ENCODE data around the gene EHF.

The EHF gene

DNA sequence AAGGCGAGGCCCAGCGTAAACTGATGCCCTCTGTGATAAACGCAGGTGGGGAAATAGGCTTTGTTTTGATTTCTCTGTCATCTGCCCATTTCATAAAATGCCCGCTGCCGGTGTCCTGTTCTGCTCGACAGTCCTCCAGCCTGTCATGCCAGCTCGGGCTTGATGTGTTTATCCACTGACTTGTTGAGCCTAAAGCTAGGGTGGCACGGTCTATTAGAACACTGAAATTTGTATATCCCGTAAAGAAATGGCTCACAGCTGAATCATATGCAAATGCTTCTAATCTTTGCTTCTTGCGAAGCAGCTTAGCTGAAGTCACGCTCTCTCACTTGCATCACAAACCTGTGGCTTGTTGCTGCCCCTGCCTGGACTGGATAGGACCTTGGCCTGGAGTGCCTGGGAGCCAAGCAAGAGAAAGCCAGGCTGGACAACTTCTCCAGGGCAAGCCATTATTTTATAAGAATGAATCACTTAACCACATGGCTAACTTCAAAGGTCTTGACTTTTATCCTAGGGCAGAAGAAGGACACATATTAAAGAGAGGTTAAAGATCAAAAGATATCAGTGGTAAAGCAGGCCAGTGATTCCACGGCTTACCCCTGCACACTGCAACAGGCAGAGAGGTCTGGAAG lies 33.1 kb downstream of the EHF start:
- Histone ChIP-seq H3K4me1 (ENCODE audit: control extremely low read depth in 1 of 4, control insufficient read depth in 4 of 4, insufficient read depth in 4 of 4, low read length in 3 of 4) (peaks cover 3 to 39% (median 15%) of the 10 kb centered on the region in 4 experiments), H3K36me3 (ENCODE audit: control insufficient read depth in 4 of 4, insufficient read depth in 4 of 4, low read length in 3 of 4) (no peaks in the 10 kb centered on the region), H3K27me3 (replicated peaks in 2 of 5; ENCODE audit: control insufficient read depth in 4 of 5, insufficient read depth in 5 of 5, low read length in 4 of 5) (no peaks in the 10 kb centered on the region), H3K27ac (ENCODE audit: insufficient read depth in 1 of 2, low read depth in 1 of 2, low read length in 2 of 2, poor library complexity in 1 of 2, severe bottlenecking in 2 of 2) (no peak overlapping the region), H3K9me3 (ENCODE audit: control extremely low read depth in 1 of 5, control insufficient read depth in 4 of 5, insufficient read depth in 2 of 5, low read depth in 1 of 5, low read length in 4 of 5) (no peaks in the 10 kb centered on the region), H3K4me3 (ENCODE audit: control insufficient read depth in 1 of 7, extremely low read depth in 1 of 7, insufficient read depth in 4 of 7, low read depth in 2 of 7, low read length in 6 of 7) (no peak overlapping the region)
- WGBS (ENCODE audit: insufficient coverage), result 90% methylated on average over 12 of the region's 12 CpGs
- POLR2A ChIA-PET, result no interaction called here
- DNase-seq, result peak in 1 of 3 donors; percentile 7
- CTCF ChIA-PET, result interaction anchor here (1.1 kb wide), 1 partner anchor 201 kb away, joined by 3 read pairs; no protein-coding TSS in a partner anchor

DNA sequence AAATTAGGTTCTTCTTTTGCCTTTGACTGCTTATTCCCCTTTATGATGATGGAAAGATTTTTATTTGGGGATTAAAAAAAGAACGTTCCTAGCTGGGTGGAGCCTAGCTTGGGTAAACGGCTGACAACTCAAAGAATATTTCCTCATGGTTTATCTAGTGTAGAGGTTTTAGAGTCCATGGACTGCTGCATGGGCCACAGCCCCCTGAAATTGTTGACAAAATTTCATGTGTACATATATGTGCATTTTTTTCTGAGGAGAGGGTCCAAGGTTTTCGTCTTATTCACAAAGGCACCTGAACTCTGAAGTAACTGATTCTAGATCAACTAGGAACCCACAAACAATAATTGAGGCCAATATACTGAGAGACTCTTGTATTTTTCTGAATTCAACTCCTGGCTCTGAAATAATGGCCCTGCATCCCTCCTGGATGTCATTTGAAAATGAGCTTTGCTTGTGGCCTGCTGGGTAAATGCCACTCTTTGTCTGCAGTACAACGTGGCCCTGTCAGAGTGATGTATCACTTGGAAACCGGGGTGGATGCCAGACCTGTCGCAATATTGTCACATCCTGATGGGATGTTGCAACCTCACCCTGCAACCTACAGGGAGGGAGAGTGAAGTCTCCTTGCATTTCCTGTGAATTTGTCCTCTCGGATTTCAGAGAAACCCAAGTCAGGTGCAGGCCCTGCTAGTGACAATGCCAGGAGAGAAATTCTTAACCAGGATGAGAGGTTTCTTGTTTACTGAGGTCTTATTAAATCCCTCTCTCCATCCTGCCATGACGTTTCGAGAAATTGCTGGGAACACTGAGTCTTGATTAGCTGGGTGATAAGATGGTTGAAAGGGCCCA lies 33.8 kb downstream of the EHF start:
- peak; percentile 26 to 61 (median 56) for DNase-seq
- Histone ChIP-seq H3K36me3 (ENCODE audit: control insufficient read depth in 4 of 4, insufficient read depth in 4 of 4, low read length in 3 of 4) (no peaks in the 10 kb centered on the region), H3K9me3 (ENCODE audit: control extremely low read depth in 1 of 5, control insufficient read depth in 4 of 5, insufficient read depth in 2 of 5, low read depth in 1 of 5, low read length in 4 of 5) (no peaks in the 10 kb centered on the region), H3K4me3 (ENCODE audit: control insufficient read depth in 1 of 7, extremely low read depth in 1 of 7, insufficient read depth in 4 of 7, low read depth in 2 of 7, low read length in 6 of 7) (no peak overlapping the region), H3K4me1 (ENCODE audit: control extremely low read depth in 1 of 4, control insufficient read depth in 4 of 4, insufficient read depth in 4 of 4, low read length in 3 of 4) (peaks cover 3 to 37% (median 15%) of the 10 kb centered on the region in 4 experiments), H3K27me3 (replicated peaks in 2 of 5; ENCODE audit: control insufficient read depth in 4 of 5, insufficient read depth in 5 of 5, low read length in 4 of 5) (no peaks in the 10 kb centered on the region), H3K27ac (ENCODE audit: insufficient read depth in 1 of 2, low read depth in 1 of 2, low read length in 2 of 2, poor library complexity in 1 of 2, severe bottlenecking in 2 of 2) (no peak overlapping the region)
- CTCF ChIA-PET, result interaction anchor here (1.1 kb wide), 1 partner anchor 10 kb away, joined by 3 read pairs; no protein-coding TSS in a partner anchor
- WGBS (ENCODE audit: insufficient coverage), result 56% methylated on average over 4 of the region's 9 CpGs
- POLR2A ChIA-PET, result no interaction called here

DNA sequence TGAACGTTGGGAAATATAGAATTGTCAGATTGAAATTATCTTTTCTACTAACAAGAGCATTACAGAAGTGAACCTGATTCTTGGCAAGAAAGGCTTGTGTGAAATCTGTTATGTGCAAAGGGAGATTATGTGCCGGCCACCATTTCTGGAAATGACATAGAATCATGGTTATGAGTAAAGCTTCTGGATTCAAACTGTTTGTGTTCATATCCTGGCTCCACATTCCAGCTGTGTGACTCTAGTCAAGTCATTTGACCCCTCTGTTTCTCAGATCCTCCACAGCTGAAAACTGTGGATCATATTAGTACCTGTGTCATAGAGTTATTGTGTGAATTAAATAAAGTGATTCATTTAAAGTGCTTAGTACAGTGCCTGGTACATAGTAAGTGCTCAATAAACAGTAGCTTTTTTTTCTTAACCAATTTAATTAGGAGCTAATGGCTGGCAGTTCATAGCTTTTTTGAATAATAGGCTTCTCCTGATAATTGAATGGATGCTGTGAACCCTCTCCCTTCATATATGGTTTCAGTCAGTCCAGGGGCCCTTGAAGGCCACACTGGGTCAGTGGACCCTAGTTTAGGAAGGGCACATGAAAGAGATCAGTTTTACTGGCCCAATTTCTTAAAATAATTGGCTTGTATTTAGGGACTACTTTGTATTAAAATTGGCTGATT lies 34.6 kb downstream of the EHF start:
- H3K4me3 ChIP-seq (ENCODE audit: control insufficient read depth in 1 of 7, extremely low read depth in 1 of 7, insufficient read depth in 4 of 7, low read depth in 2 of 7, low read length in 6 of 7), result no peak overlapping the region
- H3K36me3 ChIP-seq (ENCODE audit: control insufficient read depth in 4 of 4, insufficient read depth in 4 of 4, low read length in 3 of 4), result no peaks in the 10 kb centered on the region
- 60% methylated on average over 2 of the region's 2 CpGs for WGBS (ENCODE audit: insufficient coverage)
- H3K9me3 ChIP-seq (ENCODE audit: control extremely low read depth in 1 of 5, control insufficient read depth in 4 of 5, insufficient read depth in 2 of 5, low read depth in 1 of 5, low read length in 4 of 5), result no peaks in the 10 kb centered on the region
- peaks cover 3 to 30% (median 13%) of the 10 kb centered on the region in 4 experiments for H3K4me1 ChIP-seq (ENCODE audit: control extremely low read depth in 1 of 4, control insufficient read depth in 4 of 4, insufficient read depth in 4 of 4, low read length in 3 of 4)
- ChIA-PET POLR2A (no interaction called here), CTCF (interaction anchor here (1.1 kb wide), 1 partner anchor 11 kb away, joined by 3 read pairs; no protein-coding TSS in a partner anchor)
- no peak overlapping the region for H3K27ac ChIP-seq (ENCODE audit: insufficient read depth in 1 of 2, low read depth in 1 of 2, low read length in 2 of 2, poor library complexity in 1 of 2, severe bottlenecking in 2 of 2)
- DNase-seq, result peak in 1 of 3 donors; percentile 17
- H3K27me3 ChIP-seq (replicated peaks in 2 of 5; ENCODE audit: control insufficient read depth in 4 of 5, insufficient read depth in 5 of 5, low read length in 4 of 5), result no peaks in the 10 kb centered on the region

DNA sequence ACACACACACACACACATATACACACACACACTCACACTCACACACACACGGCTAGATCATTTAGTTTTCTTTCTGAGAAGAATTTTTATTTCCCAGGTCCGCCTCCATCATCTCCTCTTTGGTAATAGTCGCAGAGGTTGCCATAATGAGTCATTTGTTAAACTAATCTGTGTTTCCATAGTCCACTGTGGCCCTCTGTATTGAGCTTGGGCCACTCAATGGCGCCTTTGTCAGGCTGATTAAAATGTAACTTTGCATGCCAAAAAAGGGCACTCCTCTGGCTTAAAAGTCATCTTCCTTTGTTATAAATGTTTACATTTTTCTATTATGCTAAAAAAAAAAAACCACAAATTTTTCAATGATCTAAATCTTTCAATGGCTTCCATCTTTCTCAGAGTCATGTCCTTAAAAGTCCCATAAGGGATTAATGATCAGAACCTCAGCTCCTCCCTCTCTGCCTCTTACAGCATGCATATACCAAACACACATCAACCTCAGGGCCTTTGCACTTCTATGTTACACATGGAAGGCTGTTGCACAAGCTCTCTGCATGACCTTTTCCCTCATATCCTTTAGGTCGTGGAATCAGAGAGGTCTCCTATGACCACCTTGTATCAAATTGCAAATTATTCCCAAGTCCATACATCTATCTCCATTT lies 35.3 kb downstream of the EHF start:
- ChIA-PET CTCF (no interaction called here), POLR2A (no interaction called here)
- WGBS (ENCODE audit: insufficient coverage), result 97% methylated on average over 4 of the region's 5 CpGs
- peaks cover 3 to 23% (median 13%) of the 10 kb centered on the region in 4 experiments for H3K4me1 ChIP-seq (ENCODE audit: control extremely low read depth in 1 of 4, control insufficient read depth in 4 of 4, insufficient read depth in 4 of 4, low read length in 3 of 4)
- DNase-seq, result no peak
- no peaks in the 10 kb centered on the region for H3K27me3 ChIP-seq (replicated peaks in 2 of 5; ENCODE audit: control insufficient read depth in 4 of 5, insufficient read depth in 5 of 5, low read length in 4 of 5)
- no peaks in the 10 kb centered on the region for H3K9me3 ChIP-seq (ENCODE audit: control extremely low read depth in 1 of 5, control insufficient read depth in 4 of 5, insufficient read depth in 2 of 5, low read depth in 1 of 5, low read length in 4 of 5)
- no peaks in the 10 kb centered on the region for H3K36me3 ChIP-seq (ENCODE audit: control insufficient read depth in 4 of 4, insufficient read depth in 4 of 4, low read length in 3 of 4)
- H3K4me3 ChIP-seq (ENCODE audit: control insufficient read depth in 1 of 7, extremely low read depth in 1 of 7, insufficient read depth in 4 of 7, low read depth in 2 of 7, low read length in 6 of 7), result no peak overlapping the region
- H3K27ac ChIP-seq (ENCODE audit: insufficient read depth in 1 of 2, low read depth in 1 of 2, low read length in 2 of 2, poor library complexity in 1 of 2, severe bottlenecking in 2 of 2), result no peak overlapping the region

DNA sequence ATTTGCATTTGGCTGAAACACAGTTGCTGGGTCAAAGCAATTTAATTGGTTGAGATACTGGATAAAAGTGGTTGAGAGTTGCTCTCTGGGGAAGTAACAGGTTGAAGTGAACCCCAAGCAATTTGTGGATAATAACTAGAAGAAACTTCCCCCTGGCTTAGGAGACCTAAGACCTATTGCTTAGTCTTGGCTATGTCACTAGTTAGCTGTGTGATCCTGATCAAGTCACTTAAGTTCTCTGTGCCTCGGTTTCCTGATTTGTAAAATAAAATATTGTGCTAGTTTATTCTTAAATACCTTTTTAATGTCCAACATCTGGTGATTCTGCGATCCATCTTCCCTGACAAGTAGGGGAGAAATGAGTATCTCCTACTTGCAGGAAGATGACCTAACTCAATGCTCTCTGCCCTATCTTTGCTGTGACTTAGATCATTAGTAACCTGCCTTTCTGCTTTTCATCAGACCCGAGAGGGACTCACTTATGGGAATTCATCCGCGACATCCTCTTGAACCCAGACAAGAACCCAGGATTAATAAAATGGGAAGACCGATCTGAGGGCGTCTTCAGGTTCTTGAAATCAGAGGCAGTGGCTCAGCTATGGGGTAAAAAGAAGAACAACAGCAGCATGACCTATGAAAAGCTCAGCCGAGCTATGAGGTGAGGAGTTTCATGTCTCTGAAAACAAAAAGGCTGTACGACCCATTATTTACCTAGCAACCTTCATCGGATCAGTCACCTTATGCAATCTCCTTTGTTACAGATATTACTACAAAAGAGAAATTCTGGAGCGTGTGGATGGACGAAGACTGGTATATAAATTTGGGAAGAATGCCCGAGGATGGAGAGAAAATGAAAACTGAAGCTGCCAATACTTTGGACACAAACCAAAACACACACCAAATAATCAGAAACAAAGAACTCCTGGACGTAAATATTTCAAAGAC lies 37.5 kb downstream of the EHF start:
- Histone ChIP-seq H3K4me1 (ENCODE audit: control extremely low read depth in 1 of 4, control insufficient read depth in 4 of 4, insufficient read depth in 4 of 4, low read length in 3 of 4) (peaks cover 0 to 5% (median 4%) of the 10 kb centered on the region in 4 experiments), H3K36me3 (ENCODE audit: control insufficient read depth in 4 of 4, insufficient read depth in 4 of 4, low read length in 3 of 4) (no peaks in the 10 kb centered on the region), H3K4me3 (ENCODE audit: control insufficient read depth in 1 of 7, extremely low read depth in 1 of 7, insufficient read depth in 4 of 7, low read depth in 2 of 7, low read length in 6 of 7) (no peak overlapping the region), H3K27me3 (replicated peaks in 2 of 5; ENCODE audit: control insufficient read depth in 4 of 5, insufficient read depth in 5 of 5, low read length in 4 of 5) (no peaks in the 10 kb centered on the region), H3K27ac (ENCODE audit: insufficient read depth in 1 of 2, low read depth in 1 of 2, low read length in 2 of 2, poor library complexity in 1 of 2, severe bottlenecking in 2 of 2) (no peak overlapping the region), H3K9me3 (ENCODE audit: control extremely low read depth in 1 of 5, control insufficient read depth in 4 of 5, insufficient read depth in 2 of 5, low read depth in 1 of 5, low read length in 4 of 5) (no peaks in the 10 kb centered on the region)
- CTCF ChIA-PET, result no interaction called here
- POLR2A ChIA-PET, result no interaction called here
- WGBS (ENCODE audit: insufficient coverage), result 97% methylated on average over 5 of the region's 14 CpGs
- no peak for DNase-seq

DNA sequence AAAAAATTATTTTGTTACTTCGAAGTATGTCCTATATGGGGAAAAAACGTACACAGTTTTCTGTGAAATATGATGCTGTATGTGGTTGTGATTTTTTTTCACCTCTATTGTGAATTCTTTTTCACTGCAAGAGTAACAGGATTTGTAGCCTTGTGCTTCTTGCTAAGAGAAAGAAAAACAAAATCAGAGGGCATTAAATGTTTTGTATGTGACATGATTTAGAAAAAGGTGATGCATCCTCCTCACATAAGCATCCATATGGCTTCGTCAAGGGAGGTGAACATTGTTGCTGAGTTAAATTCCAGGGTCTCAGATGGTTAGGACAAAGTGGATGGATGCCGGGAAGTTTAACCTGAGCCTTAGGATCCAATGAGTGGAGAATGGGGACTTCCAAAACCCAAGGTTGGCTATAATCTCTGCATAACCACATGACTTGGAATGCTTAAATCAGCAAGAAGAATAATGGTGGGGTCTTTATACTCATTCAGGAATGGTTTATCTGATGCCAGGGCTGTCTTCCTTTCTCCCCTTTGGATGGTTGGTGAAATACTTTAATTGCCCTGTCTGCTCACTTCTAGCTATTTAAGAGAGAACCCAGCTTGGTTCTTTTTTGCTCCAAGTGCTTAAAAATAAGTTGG lies 38.3 kb downstream of the EHF start:
- no peaks in the 10 kb centered on the region for H3K9me3 ChIP-seq (ENCODE audit: control extremely low read depth in 1 of 5, control insufficient read depth in 4 of 5, insufficient read depth in 2 of 5, low read depth in 1 of 5, low read length in 4 of 5)

More for the DNA sequence above, 38.3 kb downstream of the EHF start:
- no peaks in the 10 kb centered on the region for H3K36me3 ChIP-seq (ENCODE audit: control insufficient read depth in 4 of 4, insufficient read depth in 4 of 4, low read length in 3 of 4)
- ChIA-PET POLR2A (no interaction called here), CTCF (interaction anchor here (1.1 kb wide), 1 partner anchor 12 kb away, joined by 3 read pairs; no protein-coding TSS in a partner anchor)
- peaks cover 0 to 5% (median 4%) of the 10 kb centered on the region in 4 experiments for H3K4me1 ChIP-seq (ENCODE audit: control extremely low read depth in 1 of 4, control insufficient read depth in 4 of 4, insufficient read depth in 4 of 4, low read length in 3 of 4)
- no peaks in the 10 kb centered on the region for H3K27me3 ChIP-seq (replicated peaks in 2 of 5; ENCODE audit: control insufficient read depth in 4 of 5, insufficient read depth in 5 of 5, low read length in 4 of 5)
- 93% methylated on average over 3 of the region's 4 CpGs for WGBS (ENCODE audit: insufficient coverage)
- H3K27ac ChIP-seq (ENCODE audit: insufficient read depth in 1 of 2, low read depth in 1 of 2, low read length in 2 of 2, poor library complexity in 1 of 2, severe bottlenecking in 2 of 2), result no peak overlapping the region
- no peak for DNase-seq
- H3K4me3 ChIP-seq (ENCODE audit: control insufficient read depth in 1 of 7, extremely low read depth in 1 of 7, insufficient read depth in 4 of 7, low read depth in 2 of 7, low read length in 6 of 7), result no peak overlapping the region

Measured in common myeloid progenitor, CD34-positive (primary cell).